Kidney epithelial cell (primary cell): ENCODE measurements around the gene ZCWPW1. TPM values are rescaled to one million over a fixed set of nuclear protein-coding genes. Genes with fewer than 3 reads are reported as not detected.

Experiments
- DNase-seq: peaks from one replicate; pipeline ENCODE4 v3.0.0-alpha.2; 2010; ENCODE audit warnings: low read depth
- H3K27me3 ChIP-seq: 2 replicates; pipeline ENCODE4 v1.6.0; 2011; ENCODE audit warnings: low read length; ENCODE audit not compliant: control insufficient read depth, insufficient read depth
- H3K36me3 ChIP-seq: 2 replicates; pipeline ENCODE4 v1.5.1; 2011; ENCODE audit warnings: low read length; ENCODE audit not compliant: control insufficient read depth, insufficient read depth
- H3K4me3 ChIP-seq: 2 replicates; pipeline ENCODE4 v1.5.1; 2011; ENCODE audit warnings: low read depth, mild to moderate bottlenecking, control low read depth, low read length
- CTCF ChIP-seq: IDR thresholded peaks from 2 replicates; pipeline ENCODE4 v1.5.1; 2011; ENCODE audit warnings: mild to moderate bottlenecking, moderate library complexity, low read length, control low read depth, inconsistent platforms; ENCODE audit not compliant: insufficient read depth, poor library complexity, severe bottlenecking
- total RNA-seq: library from RNA; depleted of rRNA; stranded (reverse); fragments of >200 nt; gene quantifications from 2 replicates; pipeline ENCODE4 v1.2.3, GENCODE V29; 2015

ZCWPW1 gene
- total RNA-seq, 1 donor from 2014 or later, result 0.88 TPM

- no peak for DNase-seq
- Histone ChIP-seq H3K36me3 (no peaks in the 10 kb centered on the region), H3K27me3 (peaks cover 18% of the 10 kb centered on the region), H3K4me3 (no peak overlapping the region)
- TF ChIP-seq CTCF, result no peak
Observed at GRCh38 chr7:100396421-100396982, 32.0 kb downstream of the ZCWPW1 start.

GRCh38 chr7:100394077-100394476, 34.4 kb downstream of the ZCWPW1 start:
- no peak for TF ChIP-seq CTCF
- peaks cover 30% of the 10 kb centered on the region for H3K27me3 ChIP-seq
- DNase-seq, result no peak
- H3K4me3 ChIP-seq, result no peak overlapping the region
- no peaks in the 10 kb centered on the region for H3K36me3 ChIP-seq

- H3K4me3 ChIP-seq, result no peak overlapping the region
- TF ChIP-seq CTCF, result no peak
- H3K36me3 ChIP-seq, result no peaks in the 10 kb centered on the region
- no peak for DNase-seq
- H3K27me3 ChIP-seq, result peaks cover 29% of the 10 kb centered on the region
Observed at GRCh38 chr7:100393233-100393905, 35.1 kb downstream of the ZCWPW1 start.

- TF ChIP-seq CTCF, result no peak
- no peak overlapping the region for H3K4me3 ChIP-seq
- no peak for DNase-seq
Observed at GRCh38 chr7:100390286-100391009, 38.1 kb downstream of the ZCWPW1 start.

GRCh38 chr7:100389437-100390088, 38.9 kb downstream of the ZCWPW1 start:
- H3K36me3 ChIP-seq, result no peaks in the 10 kb centered on the region
- H3K27me3 ChIP-seq, result peaks cover 16% of the 10 kb centered on the region
- no peak for TF ChIP-seq CTCF
- DNase-seq, result no peak
- no peak overlapping the region for H3K4me3 ChIP-seq

More at GRCh38 chr7:100390286-100391009, 38.1 kb downstream of the ZCWPW1 start:
- Histone ChIP-seq H3K36me3 (no peaks in the 10 kb centered on the region), H3K27me3 (peaks cover 16% of the 10 kb centered on the region)
